Measurements from ENCODE around the gene BLVRB. TPM values are rescaled to one million over a fixed set of nuclear protein-coding genes. Genes with fewer than 3 reads are reported as not detected.

The BLVRB gene
- total RNA-seq, 1 experiment from 2014 or later, result 45.6 TPM

GRCh38 chr19:40403262-40403984 lies 62.1 kb downstream of the BLVRB start:
- no TSS peak for BruUV-seq (replicated peaks)
- POLR2A ChIA-PET, result no interaction called here

GRCh38 chr19:40400559-40400958 lies 65.0 kb downstream of the BLVRB start:
- ATAC-seq (no peak), DNase-seq (ENCODE audit: low read depth, low spot score) (no peak)
- no peak for TF ChIP-seq POLR2AphosphoS5 (IDR thresholded peaks at IDR 0.05; ENCODE audit: low read depth, low read length)
- TF ChIP-seq REST (IDR thresholded peaks at IDR 0.05; ENCODE audit: insufficient read depth in 1 of 2, low read depth in 2 of 2, low read length in 1 of 2), result no peak
- TF ChIP-seq CTCF (IDR thresholded peaks at IDR 0.05), result no peak
- TF ChIP-seq SIN3A (IDR thresholded peaks at IDR 0.05; ENCODE audit: borderline replicate concordance, insufficient read depth, low read depth, low read length), result no peak
- no peak for TF ChIP-seq TCF7L2 (IDR thresholded peaks at IDR 0.05; ENCODE audit: low read depth, low read length)
- H3K4me1 ChIP-seq (ENCODE audit: control insufficient read depth, insufficient read depth, low read length), result no peaks in the 10 kb centered on the region
- POLR2A ChIA-PET, result interaction anchor here (0.6 kb wide), 1 partner anchor 39 kb away, joined by 8 read pairs; no protein-coding TSS in a partner anchor
- no peaks in the 10 kb centered on the region for H3K36me3 ChIP-seq (ENCODE audit: control insufficient read depth, insufficient read depth, low read length)
- in situ Hi-C loops (cut with HindIII; ENCODE audit: low pct_unique_long_range_greater_than_20kb, low sequenced_read_pairs) (no loop called here), intact Hi-C loops (cut with micrococcal nuclease; ENCODE audit: unreplicated experiment) (no loop called here)
- BruUV-seq (replicated peaks), result no TSS peak
- no peaks in the 10 kb centered on the region for H3K27me3 ChIP-seq (ENCODE audit: control insufficient read depth, insufficient read depth, low read length)
- H3K27ac ChIP-seq (ENCODE audit: low read length), result no peak overlapping the region
- H3K9me3 ChIP-seq (ENCODE audit: control insufficient read depth, insufficient read depth, low read depth, low read length), result no peaks in the 10 kb centered on the region
- H3K4me3 ChIP-seq (ENCODE audit: low read depth in 2 of 2, low read length in 2 of 2), result no peak overlapping the region
- CTCF ChIA-PET, result no interaction called here

More at GRCh38 chr19:40403262-40403984, 62.1 kb downstream of the BLVRB start:
- H3K27ac ChIP-seq (ENCODE audit: low read length), result peak overlapping the region; percentile 52
- H3K4me3 ChIP-seq (ENCODE audit: low read depth in 2 of 2, low read length in 2 of 2), result peak overlapping the region; percentile 55 to 61
- ATAC-seq (peak; percentile 94), DNase-seq (ENCODE audit: low read depth, low spot score) (no peak)
- H3K27me3 ChIP-seq (ENCODE audit: control insufficient read depth, insufficient read depth, low read length), result no peaks in the 10 kb centered on the region
- intact Hi-C loops (cut with micrococcal nuclease; ENCODE audit: unreplicated experiment) (no loop called here), in situ Hi-C loops (cut with HindIII; ENCODE audit: low pct_unique_long_range_greater_than_20kb, low sequenced_read_pairs) (no loop called here)
- H3K4me1 ChIP-seq (ENCODE audit: control insufficient read depth, insufficient read depth, low read length), result no peaks in the 10 kb centered on the region
- H3K9me3 ChIP-seq (ENCODE audit: control insufficient read depth, insufficient read depth, low read depth, low read length), result no peaks in the 10 kb centered on the region
- TF ChIP-seq TCF7L2 (IDR thresholded peaks at IDR 0.05; ENCODE audit: low read depth, low read length) (no peak), POLR2AphosphoS5 (IDR thresholded peaks at IDR 0.05; ENCODE audit: low read depth, low read length) (0 out of 2 replicates have a peak, but pooled peaks have one; percentile 6), CTCF (IDR thresholded peaks at IDR 0.05) (no peak), SIN3A (IDR thresholded peaks at IDR 0.05; ENCODE audit: borderline replicate concordance, insufficient read depth, low read depth, low read length) (0 out of 2 replicates have a peak, but pooled peaks have one; percentile 33), REST (IDR thresholded peaks at IDR 0.05; ENCODE audit: insufficient read depth in 1 of 2, low read depth in 2 of 2, low read length in 1 of 2) (no peak)
- CTCF ChIA-PET, result interaction anchor here (0.6 to 0.7 kb wide), 2 partner anchors 30 to 307 kb away, joined by 4 to 7 read pairs; no protein-coding TSS in a partner anchor
- no peaks in the 10 kb centered on the region for H3K36me3 ChIP-seq (ENCODE audit: control insufficient read depth, insufficient read depth, low read length)
